ENCODE results near the gene ZFYVE27.

ZFYVE27 gene

DNA sequence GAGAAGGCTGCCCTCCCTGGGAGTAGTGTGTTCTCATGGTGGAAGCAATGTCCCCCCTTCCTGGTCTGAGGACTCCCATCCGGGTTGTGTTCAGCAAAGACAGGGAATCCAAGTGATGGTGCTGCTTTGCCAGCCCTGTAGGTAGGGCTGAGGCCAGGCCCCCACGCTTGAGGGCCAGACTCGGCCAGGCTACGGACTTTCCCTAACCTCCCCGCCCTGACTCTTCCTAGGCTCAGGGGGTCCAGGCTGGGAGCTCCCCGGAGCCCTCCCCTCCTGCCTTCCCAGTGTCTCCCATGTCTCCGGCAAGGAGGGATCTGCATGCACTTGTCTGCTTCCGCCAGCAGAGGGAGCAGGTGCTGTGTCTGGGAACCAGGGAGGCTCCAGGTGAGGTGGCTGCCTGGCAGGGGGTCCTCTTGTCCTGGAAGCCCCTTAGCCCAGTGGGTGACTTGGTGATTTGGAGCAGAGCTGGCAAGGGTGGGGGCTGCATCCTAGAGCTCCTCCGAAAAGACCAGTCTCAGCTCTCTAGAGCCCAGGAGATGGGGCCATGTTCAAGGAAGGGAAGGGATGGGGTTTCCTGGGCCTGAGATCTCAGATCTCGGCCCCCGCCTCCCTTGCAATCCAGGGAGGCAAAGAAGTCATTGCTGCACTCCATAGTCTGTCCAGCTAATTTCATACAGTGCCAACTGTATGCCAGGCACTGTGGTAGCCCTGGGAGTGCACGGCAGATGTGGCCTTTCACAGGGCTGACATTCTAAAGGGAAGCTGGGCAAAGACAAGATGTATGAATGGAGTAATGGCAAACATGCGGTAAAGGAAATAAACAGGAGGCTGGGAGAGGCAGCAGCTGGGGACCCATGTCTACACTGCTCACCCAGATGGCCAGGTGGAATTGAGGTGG lies 55.1 kb downstream of the ZFYVE27 start:
- H3K27ac Mint-ChIP-seq: no peak overlapping the region
- intact Hi-C loops (cut with micrococcal nuclease): loop anchor here (1.0 to 10.0 kb wide), 2 partner anchors 77 to 253 kb away; no protein-coding TSS in a partner anchor
- H3K4me3 Mint-ChIP-seq: no peak overlapping the region
- no peaks in the 10 kb centered on the region for H3K4me1 Mint-ChIP-seq (ENCODE audit: low read depth)
- H3K9me3 Mint-ChIP-seq: no peaks in the 10 kb centered on the region
- no peaks in the 10 kb centered on the region for H3K36me3 Mint-ChIP-seq (ENCODE audit: low read depth)
- peaks cover 44% of the 10 kb centered on the region for H3K27me3 Mint-ChIP-seq

DNA sequence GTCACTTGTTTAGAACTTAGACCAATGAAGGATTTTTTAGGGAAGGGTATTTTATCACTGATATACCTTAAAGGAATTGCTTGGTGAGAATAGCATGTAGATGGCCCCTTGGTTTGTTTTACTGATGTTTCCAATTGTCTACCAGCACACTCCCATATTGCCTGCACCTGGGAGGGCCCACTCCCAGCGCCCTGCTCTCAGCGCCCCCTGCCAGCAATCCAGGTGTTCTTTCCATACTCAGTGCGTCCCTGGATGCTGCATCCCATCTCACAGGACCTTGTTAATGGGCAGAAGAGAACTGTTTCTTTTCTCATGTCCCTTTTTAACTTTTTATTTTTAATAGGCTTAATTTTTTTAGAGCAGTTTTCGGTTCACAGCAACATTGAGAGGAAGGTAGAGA lies 59.0 kb downstream of the ZFYVE27 start:
- H3K4me3 Mint-ChIP-seq: no peak overlapping the region
- no peaks in the 10 kb centered on the region for H3K36me3 Mint-ChIP-seq (ENCODE audit: low read depth)
- H3K27ac Mint-ChIP-seq: no peak overlapping the region
- H3K27me3 Mint-ChIP-seq: peaks cover 32% of the 10 kb centered on the region
- H3K4me1 Mint-ChIP-seq (ENCODE audit: low read depth): no peaks in the 10 kb centered on the region
- H3K9me3 Mint-ChIP-seq: peaks cover 9% of the 10 kb centered on the region
- intact Hi-C loops (cut with micrococcal nuclease): loop anchor here (10.0 kb wide), 1 partner anchor 249 kb away; no protein-coding TSS in a partner anchor

DNA sequence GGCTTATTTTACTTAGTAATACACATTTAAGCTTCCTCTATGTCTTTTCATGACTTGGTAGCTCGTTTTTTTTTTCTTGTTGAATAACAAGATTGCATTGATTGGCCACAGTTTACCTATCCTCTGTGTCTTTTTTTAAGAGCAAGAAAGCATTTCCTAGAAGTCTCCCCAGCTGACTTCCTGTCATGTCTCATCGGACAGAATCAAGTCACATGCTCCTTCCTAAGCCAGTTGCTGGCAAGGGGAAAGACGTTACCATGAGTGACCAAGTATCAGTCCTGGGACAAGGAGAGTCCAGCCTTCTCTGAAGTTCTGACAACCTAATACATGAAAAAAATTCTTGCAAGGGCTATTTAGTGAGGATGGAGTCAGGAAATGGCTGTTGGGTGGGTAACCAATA lies 59.7 kb downstream of the ZFYVE27 start:
- H3K36me3 Mint-ChIP-seq (ENCODE audit: low read depth): no peaks in the 10 kb centered on the region
- peaks cover 9% of the 10 kb centered on the region for H3K9me3 Mint-ChIP-seq
- intact Hi-C loops (cut with micrococcal nuclease): loop anchor here (1.0 to 10.0 kb wide), 2 partner anchors 75 to 248 kb away; no protein-coding TSS in a partner anchor
- no peaks in the 10 kb centered on the region for H3K4me1 Mint-ChIP-seq (ENCODE audit: low read depth)
- H3K27ac Mint-ChIP-seq: no peak overlapping the region
- H3K4me3 Mint-ChIP-seq: no peak overlapping the region
- peaks cover 32% of the 10 kb centered on the region for H3K27me3 Mint-ChIP-seq

DNA sequence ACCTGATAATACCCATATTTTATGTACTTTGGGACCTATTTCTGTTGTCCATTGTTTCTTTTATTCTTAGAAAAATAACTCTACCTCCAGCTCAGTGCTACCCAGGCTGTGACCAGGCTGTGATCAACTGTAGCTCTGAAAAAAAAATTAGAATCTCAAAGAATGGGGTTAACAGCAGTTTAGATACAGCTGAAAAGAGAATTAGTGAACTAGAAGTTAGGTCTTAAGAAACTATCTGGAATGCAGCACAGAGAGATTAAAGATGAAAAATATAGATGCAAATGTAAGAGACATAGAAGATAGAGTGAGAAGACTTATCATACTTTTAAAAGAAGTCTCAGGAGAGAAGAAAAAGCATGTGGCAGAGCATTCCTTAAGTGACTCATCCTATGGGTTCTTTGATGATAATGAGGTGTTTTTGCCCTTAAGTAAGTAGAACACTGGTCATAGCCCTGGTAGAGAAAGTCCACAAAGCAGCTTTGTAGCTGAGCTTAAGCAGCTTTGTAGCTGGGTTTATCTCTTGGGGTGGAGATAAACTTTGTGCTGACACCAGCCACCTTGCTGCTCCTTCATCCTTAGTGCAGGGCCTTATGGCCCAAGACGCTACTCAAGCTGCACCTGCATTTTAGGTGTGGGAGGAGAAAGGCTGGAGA lies 62.2 kb downstream of the ZFYVE27 start:
- Mint-ChIP-seq H3K9me3 (peaks cover 9% of the 10 kb centered on the region), H3K36me3 (ENCODE audit: low read depth) (no peaks in the 10 kb centered on the region), H3K27ac (no peak overlapping the region), H3K27me3 (peaks cover 31% of the 10 kb centered on the region), H3K4me1 (ENCODE audit: low read depth) (no peaks in the 10 kb centered on the region), H3K4me3 (no peak overlapping the region)
- intact Hi-C loops (cut with micrococcal nuclease): loop anchor here (10.0 kb wide), 1 partner anchor 246 kb away; no protein-coding TSS in a partner anchor

DNA sequence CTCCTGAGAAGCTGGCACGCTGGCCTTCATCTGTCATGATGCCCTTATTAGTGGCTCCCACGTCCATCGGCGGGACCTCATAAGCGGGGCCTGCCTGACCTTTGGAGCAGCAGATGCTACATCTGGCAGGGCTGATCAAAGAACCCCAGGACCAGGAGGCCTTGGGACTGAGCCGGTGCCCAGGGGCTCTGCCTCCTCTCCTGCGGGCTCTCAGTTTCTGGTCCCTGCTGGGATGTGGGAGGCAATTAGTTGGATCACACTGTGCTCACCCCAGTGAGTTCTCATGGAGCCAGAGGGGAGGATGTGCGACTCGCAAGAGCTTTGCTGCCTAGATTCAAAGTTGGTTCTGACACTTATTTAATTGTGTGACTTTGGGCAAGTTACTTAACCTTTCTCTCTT lies 63.5 kb downstream of the ZFYVE27 start:
- Mint-ChIP-seq H3K27me3 (peaks cover 31% of the 10 kb centered on the region), H3K9me3 (peaks cover 9% of the 10 kb centered on the region), H3K4me3 (no peak overlapping the region), H3K36me3 (ENCODE audit: low read depth) (no peaks in the 10 kb centered on the region), H3K27ac (no peak overlapping the region), H3K4me1 (ENCODE audit: low read depth) (no peaks in the 10 kb centered on the region)
- intact Hi-C loops (cut with micrococcal nuclease): no loop called here

DNA sequence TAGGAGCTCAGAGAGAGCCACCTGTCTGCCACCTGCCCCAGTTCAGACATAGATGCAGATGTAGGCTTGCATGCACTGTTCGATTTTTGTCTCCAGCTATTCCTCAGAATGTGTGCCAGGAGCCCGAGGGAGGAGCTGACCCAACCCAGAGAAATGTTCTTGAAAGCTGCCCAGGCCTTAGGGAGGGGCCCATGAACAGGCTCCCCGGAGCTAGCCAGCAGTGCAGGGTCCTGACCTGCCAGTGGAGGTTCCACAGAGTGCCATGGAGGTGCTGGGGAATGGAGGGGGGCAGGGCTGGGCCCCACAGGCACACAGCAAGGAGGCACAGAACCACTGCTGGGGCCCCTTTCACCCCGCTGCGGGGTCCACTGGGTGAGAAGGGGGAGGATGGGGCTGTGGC lies 64.5 kb downstream of the ZFYVE27 start:
- intact Hi-C loops (cut with micrococcal nuclease): no loop called here
- Mint-ChIP-seq H3K36me3 (ENCODE audit: low read depth) (no peaks in the 10 kb centered on the region), H3K27ac (no peak overlapping the region), H3K4me3 (no peak overlapping the region), H3K4me1 (ENCODE audit: low read depth) (no peaks in the 10 kb centered on the region), H3K27me3 (peaks cover 28% of the 10 kb centered on the region), H3K9me3 (peaks cover 9% of the 10 kb centered on the region)

DNA sequence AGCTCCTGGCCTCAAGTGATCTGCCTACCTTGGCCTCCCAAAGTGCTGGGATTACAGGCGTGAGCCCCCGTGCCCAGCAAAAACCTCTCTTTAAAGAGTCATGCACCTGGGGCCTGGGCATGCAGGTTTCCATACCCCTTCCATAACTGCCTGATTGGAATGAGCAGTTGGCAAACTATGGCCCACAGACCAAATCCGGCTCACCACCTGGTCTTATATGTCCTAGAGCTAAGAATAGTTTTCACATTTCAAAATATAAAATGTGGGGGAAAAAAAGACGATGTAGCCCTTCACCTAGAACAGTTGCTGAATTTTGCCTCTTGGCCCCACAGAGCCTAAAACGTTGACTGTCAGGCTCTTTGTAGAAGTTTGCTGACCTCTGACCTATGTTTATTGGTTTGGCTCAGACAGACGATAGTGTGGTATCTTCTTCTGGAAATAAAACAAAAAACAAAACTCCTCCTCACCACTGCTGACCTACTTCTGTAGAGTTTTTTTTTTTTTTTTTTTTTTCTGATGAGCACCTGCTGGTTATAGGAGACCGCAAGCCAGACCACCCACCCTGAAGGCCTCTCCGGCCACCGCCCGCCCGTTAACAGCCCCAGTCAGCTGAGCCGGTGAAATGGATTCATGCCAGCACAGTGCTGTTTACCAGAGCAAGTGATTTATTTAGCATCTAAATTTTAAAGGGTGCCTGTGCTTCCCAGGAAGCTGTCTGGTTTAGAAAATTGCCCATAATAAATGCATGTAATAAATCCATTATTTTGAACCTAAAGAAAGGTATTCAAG lies 68.4 kb downstream of the ZFYVE27 start:
- Mint-ChIP-seq H3K27ac (no peak overlapping the region), H3K36me3 (ENCODE audit: low read depth) (no peaks in the 10 kb centered on the region), H3K27me3 (peaks cover 13% of the 10 kb centered on the region), H3K4me3 (no peak overlapping the region), H3K4me1 (ENCODE audit: low read depth) (no peaks in the 10 kb centered on the region), H3K9me3 (no peaks in the 10 kb centered on the region)
- intact Hi-C loops (cut with micrococcal nuclease): no loop called here

DNA sequence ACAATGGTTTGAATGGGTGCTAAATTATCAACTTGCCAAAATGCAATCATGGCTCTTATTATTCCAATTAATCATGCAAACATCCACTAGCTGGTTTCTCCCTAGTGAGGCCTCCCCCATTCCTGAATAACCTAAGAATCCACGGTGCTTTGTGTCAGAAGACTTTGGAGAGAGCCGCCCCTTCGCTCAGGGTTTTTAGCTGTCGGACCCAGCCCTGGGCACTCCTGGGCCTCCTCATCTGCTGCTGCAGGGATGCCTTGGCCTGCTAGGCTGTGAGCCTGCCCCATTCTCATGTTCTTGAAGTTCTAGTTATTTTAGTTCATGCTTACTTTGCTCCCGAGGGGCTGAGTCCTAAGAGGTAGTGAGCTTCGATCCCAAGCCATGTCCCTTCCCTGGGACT lies 69.0 kb downstream of the ZFYVE27 start:
- Mint-ChIP-seq H3K27me3 (peaks cover 13% of the 10 kb centered on the region), H3K27ac (no peak overlapping the region), H3K36me3 (ENCODE audit: low read depth) (no peaks in the 10 kb centered on the region), H3K9me3 (no peaks in the 10 kb centered on the region), H3K4me1 (ENCODE audit: low read depth) (no peaks in the 10 kb centered on the region), H3K4me3 (no peak overlapping the region)
- intact Hi-C loops (cut with micrococcal nuclease): no loop called here

DNA sequence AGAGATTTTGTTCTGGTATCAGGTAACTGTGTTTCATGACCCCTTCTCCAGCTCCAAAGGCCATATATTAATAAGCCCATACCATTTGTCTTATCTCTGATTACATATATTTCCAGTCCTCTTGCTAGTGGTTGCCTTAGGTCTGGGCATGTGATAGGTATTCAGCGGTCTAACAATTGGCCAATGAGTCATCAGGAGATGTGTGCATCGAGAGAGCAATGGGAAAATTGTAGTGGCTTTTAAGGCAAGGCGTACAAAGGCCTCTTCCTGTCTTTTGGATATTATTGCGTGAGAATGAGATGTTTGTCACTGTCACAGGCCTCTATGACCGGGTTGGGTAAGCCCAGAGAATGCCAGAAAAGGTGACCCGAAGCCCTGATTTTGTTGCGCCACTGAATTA lies 73.5 kb downstream of the ZFYVE27 start:
- H3K27ac Mint-ChIP-seq: no peak overlapping the region
- peaks cover 15% of the 10 kb centered on the region for H3K27me3 Mint-ChIP-seq
- no peaks in the 10 kb centered on the region for H3K4me1 Mint-ChIP-seq (ENCODE audit: low read depth)
- intact Hi-C loops (cut with micrococcal nuclease): no loop called here
- no peaks in the 10 kb centered on the region for H3K36me3 Mint-ChIP-seq (ENCODE audit: low read depth)
- H3K4me3 Mint-ChIP-seq: no peak overlapping the region
- no peaks in the 10 kb centered on the region for H3K9me3 Mint-ChIP-seq
